IMR-90 (cell line): ENCODE data around the gene GALNT3. TPM values are rescaled to one million over a fixed set of nuclear protein-coding genes. Genes with fewer than 3 reads are reported as not detected.

Source experiments
- ATAC-seq: fragments of 200-7000 bp; cut with Tn5 transposase; 2 replicates; pipeline ENCODE4 v1.9.1; 2020; ENCODE audit warnings: low read depth, mild to moderate bottlenecking, moderate library complexity
- BruUV-seq: library from RNA; stranded (reverse); fragments of 400-500 nt; replicated peaks from 2 replicates; lab custom pipeline; 2021; lab: Mats Ljungman, UMichigan
- CTCF ChIA-PET: fragments of 300-600 bp; formaldehyde crosslinking; extraction: SDS; loops from one replicate; lab custom pipeline; 2021; ENCODE audit warnings: antibody characterized with exemption; lab: Yijun Ruan, JAX
- POLR2A ChIA-PET: fragments of 300-600 bp; sonication (Branson Sonifier 250); formaldehyde crosslinking; loops from one replicate; lab custom pipeline; 2022; ENCODE audit warnings: antibody characterized with exemption; ENCODE audit not compliant: unreplicated experiment; lab: Charles Lee
- DNase-seq: peaks from one replicate; pipeline ENCODE4 v3.0.0; 2013
- H2AFZ ChIP-seq: replicated peaks from 2 replicates; pipeline ENCODE3; 2013; ENCODE audit warnings: low read length, mild to moderate bottlenecking; ENCODE audit not compliant: poor library complexity
- H2AK5ac ChIP-seq: 2 replicates; pipeline ENCODE4 v1.6.1; 2013; ENCODE audit warnings: low read depth, low read length, inconsistent platforms
- H2AK9ac ChIP-seq: replicated peaks from 2 replicates; pipeline ENCODE3; 2013; ENCODE audit warnings: mild to moderate bottlenecking, low read depth, low read length, moderate library complexity; ENCODE audit not compliant: poor library complexity
- H2BK120ac ChIP-seq: 2 replicates; pipeline ENCODE4 v1.6.1; 2013; ENCODE audit warnings: low read depth, low read length, inconsistent platforms
- H2BK15ac ChIP-seq: 3 replicates; pipeline ENCODE4 v1.6.1; 2013; ENCODE audit warnings: low read depth, low read length, inconsistent platforms
- H2BK20ac ChIP-seq: 2 replicates; pipeline ENCODE4 v1.6.1; 2013; ENCODE audit warnings: low read depth, mild to moderate bottlenecking, inconsistent platforms, low read length, moderate library complexity
- H2BK5ac ChIP-seq: 2 replicates; pipeline ENCODE4 v1.6.1; 2013; ENCODE audit warnings: mild to moderate bottlenecking, low read depth, low read length, inconsistent platforms; ENCODE audit not compliant: poor library complexity, severe bottlenecking
- H3K14ac ChIP-seq: replicated peaks from 2 replicates; pipeline ENCODE4 v1.6.1; 2013; ENCODE audit warnings: low read depth, low read length, inconsistent platforms
- H3K18ac ChIP-seq: 2 replicates; pipeline ENCODE4 v1.6.1; 2013; ENCODE audit warnings: low read depth, low read length, control low read depth
- H3K23ac ChIP-seq: 2 replicates; pipeline ENCODE4 v1.6.1; 2013; ENCODE audit warnings: low read depth, low read length, inconsistent platforms
- H3K27ac ChIP-seq: 2 replicates; pipeline ENCODE4 v1.5.1; 2013; ENCODE audit warnings: mild to moderate bottlenecking, control low read depth, low read length; ENCODE audit not compliant: insufficient read depth
- H3K27me3 ChIP-seq: 2 replicates; pipeline ENCODE4 v1.6.1; 2013; ENCODE audit warnings: low read length; ENCODE audit not compliant: control insufficient read depth, insufficient read depth
- H3K36me3 ChIP-seq: 2 replicates; pipeline ENCODE4 v1.6.1; 2013; ENCODE audit warnings: low read length, mixed read lengths; ENCODE audit not compliant: control insufficient read depth, insufficient read depth
- H3K4ac ChIP-seq: 2 replicates; pipeline ENCODE4 v1.6.1; 2013; ENCODE audit warnings: low read depth, low read length, inconsistent platforms
- H3K4me1 ChIP-seq: 2 replicates; pipeline ENCODE4 v1.6.1; 2013; ENCODE audit warnings: low read length, mixed read lengths; ENCODE audit not compliant: control insufficient read depth, insufficient read depth
- H3K4me2 ChIP-seq: 2 replicates; pipeline ENCODE4 v1.6.1; 2013; ENCODE audit warnings: low read depth, mild to moderate bottlenecking, control low read depth, low read length, moderate library complexity
- H3K4me3 ChIP-seq: 2 replicates; pipeline ENCODE4 v1.5.1; 2013; ENCODE audit warnings: low read depth, mild to moderate bottlenecking, control low read depth, low read length, moderate library complexity; ENCODE audit not compliant: insufficient read depth
- H3K56ac ChIP-seq: 2 replicates; pipeline ENCODE4 v1.6.1; 2013; ENCODE audit warnings: low read length, inconsistent platforms; ENCODE audit not compliant: insufficient read depth; ENCODE audit errors: extremely low read depth
- H3K79me1 ChIP-seq, 2 experiments: 2 replicates each; pipeline ENCODE4 v1.6.1; 2013; ENCODE audit warnings: low read length in 2 of 2, inconsistent platforms in 1 of 2, low read depth in 1 of 2
- H3K9ac ChIP-seq: 2 replicates; pipeline ENCODE4 v1.6.1; 2013; ENCODE audit warnings: low read depth, low read length, control low read depth
- H3K9me1 ChIP-seq: 2 replicates; pipeline ENCODE4 v1.6.1; 2013; ENCODE audit warnings: low read length, inconsistent platforms; ENCODE audit not compliant: insufficient read depth
- H3K9me3 ChIP-seq: 2 replicates; pipeline ENCODE4 v1.6.1; 2013; ENCODE audit warnings: low read length; ENCODE audit not compliant: control insufficient read depth, insufficient read depth
- H4K20me1 ChIP-seq: 2 replicates; pipeline ENCODE4 v1.6.1; 2013; ENCODE audit warnings: low read length, inconsistent platforms; ENCODE audit not compliant: insufficient read depth
- H4K5ac ChIP-seq: 2 replicates; pipeline ENCODE4 v1.6.1; 2013; ENCODE audit warnings: mild to moderate bottlenecking, low read depth, low read length, control low read depth
- H4K8ac ChIP-seq, 2 experiments: 2 replicates each; pipeline ENCODE4 v1.6.1; 2013; ENCODE audit warnings: low read depth in 2 of 2, low read length in 2 of 2, control low read depth in 1 of 2, inconsistent platforms in 1 of 2
- H4K91ac ChIP-seq: 2 replicates; pipeline ENCODE4 v1.6.1; 2013; ENCODE audit warnings: low read depth, low read length, inconsistent platforms; ENCODE audit not compliant: insufficient read depth
- NFE2L2 ChIP-seq: fragments of 150-350 bp; IDR thresholded peaks from 2 replicates; pipeline ENCODE4 v1.6.1; 2016; ENCODE audit warnings: low read depth, mild to moderate bottlenecking, low read length
- WGBS, 2 experiments: methylation state at CpG; one replicate each; pipeline versions ENCODE4 v1.1.5 to v1.1.7; 2013; ENCODE audit warnings: missing lambda C conversion rate in 2 of 2; ENCODE audit not compliant: insufficient read length in 1 of 2; ENCODE audit errors: extremely low coverage in 2 of 2; 5-methylcytosine and 5-hydroxymethylcytosine counted together
- dilution Hi-C: fragments of 300-500 bp; cut with HindIII; formaldehyde crosslinking; loops from one replicate; pipeline ENCODE4 v1.14.3; 2018; ENCODE audit warnings: low sequenced_read_pairs; ENCODE audit not compliant: unreplicated experiment
- in situ Hi-C: fragments of 300-500 bp; cut with MboI; formaldehyde crosslinking; loops from 3 replicates; pipeline ENCODE4 v1.14.3; 2019; ENCODE audit warnings: low sequenced_read_pairs, inconsistent platforms, mixed read lengths
- intact Hi-C: fragments of 100-400 bp; cut with micrococcal nuclease; formaldehyde crosslinking; loops from 2 replicates; pipeline ENCODE4 v1.10.0; 2022
- polyA plus RNA-seq, 3 experiments: library from polyadenylated mRNA; depleted of rRNA; stranded (reverse); fragments of >200 nt; gene quantifications; 2 replicates each; pipeline ENCODE4 v1.2.3, GENCODE V29; 2012; ENCODE audit warnings: low replicate concordance in 1 of 3
- total RNA-seq: library from RNA; depleted of rRNA; stranded (reverse); fragments of >200 nt; gene quantifications from 2 replicates; pipeline ENCODE4 v1.2.3, GENCODE V29; 2012
- TF ChIP-seq, protein P1 (sequence below): fragments of 150-350 bp; IDR thresholded peaks from 2 replicates; pipeline ENCODE4 v1.6.1; 2016; ENCODE audit warnings: low read depth, mild to moderate bottlenecking, low read length, moderate library complexity, borderline replicate concordance

GALNT3 gene
- total and polyA plus RNA-seq, 2 of the 4 experiments (the other 2 are of a cell fraction) = 1.1 to 2.0 TPM

DNA sequence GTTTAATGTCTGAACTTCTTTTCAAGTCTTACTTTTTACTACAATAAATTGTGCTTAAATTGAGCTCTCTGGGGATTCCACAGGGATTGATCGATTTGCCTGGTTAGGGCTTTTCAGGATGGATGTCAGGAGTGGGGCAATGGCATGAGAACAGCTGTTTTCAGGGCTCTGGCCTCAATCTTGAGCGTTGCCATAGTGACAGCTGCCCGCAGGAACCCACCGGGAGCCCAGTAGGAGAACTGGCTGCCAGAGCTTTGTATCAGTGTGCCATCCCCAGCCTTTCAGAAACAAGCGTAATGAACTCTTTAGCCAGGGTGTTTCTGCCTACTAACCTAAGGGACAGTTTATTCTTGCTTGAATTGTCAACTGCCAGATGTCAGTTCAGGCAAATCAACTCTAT is 93.5 kb downstream of the GALNT3 start:
- no peak overlapping the region for H4K91ac ChIP-seq
- no peak overlapping the region for H2AK9ac ChIP-seq
- in situ Hi-C loops = no loop called here
- H2AFZ ChIP-seq = no peak overlapping the region
- no peak overlapping the region for H3K56ac ChIP-seq
- H2BK5ac ChIP-seq = no peak overlapping the region
- H4K8ac ChIP-seq = no peak overlapping the region
- no peak overlapping the region for H2BK120ac ChIP-seq
- POLR2A ChIA-PET = interaction anchor here (0.7 kb wide), 1 partner anchor 20 kb away, joined by 4 read pairs; no protein-coding TSS in a partner anchor
- no peak overlapping the region for H4K5ac ChIP-seq
- intact Hi-C loops = loop anchor here (5.0 kb wide), 1 partner anchor 172 kb away; no protein-coding TSS in a partner anchor
- no peak overlapping the region for H2BK15ac ChIP-seq
- H3K18ac ChIP-seq = no peak overlapping the region
- dilution Hi-C loops = no loop called here
- BruUV-seq = no TSS peak
- H3K9me3 ChIP-seq = no peaks in the 10 kb centered on the region
- H2AK5ac ChIP-seq = no peak overlapping the region
- no peak overlapping the region for H3K27ac ChIP-seq
- no peak overlapping the region for H3K4me2 ChIP-seq
- DNase-seq (no peak), ATAC-seq (no peak)
- H3K9me1 ChIP-seq = no peaks in the 10 kb centered on the region
- H4K20me1 ChIP-seq = no peaks in the 10 kb centered on the region
- no peak overlapping the region for H3K14ac ChIP-seq
- no peak overlapping the region for H3K4ac ChIP-seq
- CTCF ChIA-PET = no interaction called here
- no peaks in the 10 kb centered on the region for H3K36me3 ChIP-seq
- no peak overlapping the region for H3K4me3 ChIP-seq
- H2BK20ac ChIP-seq = no peak overlapping the region
- TF ChIP-seq, protein P1, sequence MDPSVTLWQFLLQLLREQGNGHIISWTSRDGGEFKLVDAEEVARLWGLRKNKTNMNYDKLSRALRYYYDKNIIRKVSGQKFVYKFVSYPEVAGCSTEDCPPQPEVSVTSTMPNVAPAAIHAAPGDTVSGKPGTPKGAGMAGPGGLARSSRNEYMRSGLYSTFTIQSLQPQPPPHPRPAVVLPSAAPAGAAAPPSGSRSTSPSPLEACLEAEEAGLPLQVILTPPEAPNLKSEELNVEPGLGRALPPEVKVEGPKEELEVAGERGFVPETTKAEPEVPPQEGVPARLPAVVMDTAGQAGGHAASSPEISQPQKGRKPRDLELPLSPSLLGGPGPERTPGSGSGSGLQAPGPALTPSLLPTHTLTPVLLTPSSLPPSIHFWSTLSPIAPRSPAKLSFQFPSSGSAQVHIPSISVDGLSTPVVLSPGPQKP = no peak
- no peak for TF ChIP-seq NFE2L2
- H3K27me3 ChIP-seq = no peaks in the 10 kb centered on the region; the same call in 1 of the 2 replicates
- H3K9ac ChIP-seq = no peak overlapping the region
- WGBS, 2 experiments = 57% methylated on average over 3 of the region's 5 CpGs; no CpG with 5 or more reads in 1 of the 2 experiments
- no peaks in the 10 kb centered on the region for H3K79me1 ChIP-seq
- no peak overlapping the region for H3K23ac ChIP-seq
- H3K4me1 ChIP-seq = no peaks in the 10 kb centered on the region
